K562 (cell line): Measurements from ENCODE around the gene CMTM4. TPM values are rescaled to one million over a fixed set of nuclear protein-coding genes. Genes with fewer than 3 reads are reported as not detected.

ENCODE experiments used
- ATAC-seq: fragments of 200-7000 bp; cut with Tn5 transposase; 3 replicates; pipeline ENCODE4 v1.9.1; 2020; ENCODE audit warnings: moderate library complexity
- BruUV-seq: library from RNA; stranded (reverse); fragments of 400-500 nt; replicated peaks from 2 replicates; lab custom pipeline; 2021; lab: Mats Ljungman, UMichigan
- CTCF ChIA-PET: fragments of 300-600 bp; formaldehyde crosslinking; extraction: SDS; loops from one replicate; lab custom pipeline; 2021; ENCODE audit warnings: low intra/inter-chr PET ratio; lab: Yijun Ruan, JAX
- POLR2A ChIA-PET: fragments of 300-600, 350-650 bp; sonication (Branson Sonifier 250); formaldehyde crosslinking; extraction: SDS; loops from one replicate; lab custom pipeline; 2021; ENCODE audit warnings: antibody characterized with exemption, inconsistent platforms; lab: Yijun Ruan, JAX
- DNase-seq, 4 experiments: peaks; one replicate each; pipeline versions ENCODE4 v3.0.0 to v3.0.0-alpha.2; 2011 to 2018; ENCODE audit warnings: low spot score in 3 of 4, mixed read lengths in 3 of 4; ENCODE audit errors: extremely low read depth in 1 of 4
- FAIRE-seq: peaks from 2 replicates; lab custom pipeline; 2011; peaks lifted over from hg19 to GRCh38; lab: Jason Lieb, UNC
- H2AFZ ChIP-seq: 2 replicates; pipeline ENCODE4 v1.6.0; 2011; ENCODE audit warnings: low read depth, low read length, control low read depth, inconsistent platforms
- H3K27ac ChIP-seq: fragments of 200-600 bp; 3 replicates; pipeline ENCODE4 v1.8.0; 2011; ENCODE audit warnings: low read depth, mild to moderate bottlenecking, control low read depth, inconsistent platforms, low read length, moderate library complexity, mixed read lengths; ENCODE audit errors: extremely low read depth
- H3K27me3 ChIP-seq, 2 experiments: fragments of 300-600 bp in 1 of 2; 2 replicates in 1 of 2; 3 replicates in 1 of 2; pipeline versions ENCODE4 v1.6.0 to v1.8.0; 2011; ENCODE audit warnings: inconsistent platforms in 2 of 2, low read length in 2 of 2, mild to moderate bottlenecking in 1 of 2, mixed read lengths in 1 of 2, moderate library complexity in 1 of 2; ENCODE audit not compliant: control insufficient read depth in 2 of 2, insufficient read depth in 2 of 2
- H3K36me3 ChIP-seq: fragments of 300-600 bp; 3 replicates; pipeline ENCODE4 v1.8.0; 2011; ENCODE audit warnings: mild to moderate bottlenecking, low read length, inconsistent platforms; ENCODE audit not compliant: control insufficient read depth, insufficient read depth
- H3K4me1 ChIP-seq, 2 experiments: fragments of 200-600 bp in 1 of 2; replicated peaks in 1 of 2; 2 replicates in 1 of 2; 3 replicates in 1 of 2; pipeline versions ENCODE4 v1.5.1 to v1.8.0; 2011; ENCODE audit warnings: inconsistent platforms in 2 of 2, low read length in 2 of 2, mild to moderate bottlenecking in 1 of 2, mixed read lengths in 1 of 2, moderate library complexity in 1 of 2; ENCODE audit not compliant: control insufficient read depth in 2 of 2, insufficient read depth in 2 of 2
- H3K4me2 ChIP-seq: 2 replicates; pipeline ENCODE4 v1.6.1; 2011; ENCODE audit warnings: low read length, control low read depth, inconsistent platforms, mixed read lengths; ENCODE audit not compliant: insufficient read depth
- H3K4me3 ChIP-seq: fragments of 200-600 bp; sonication (generic), shearing (Covaris generic); 2 replicates; pipeline ENCODE4 v1.5.1; 2016; ENCODE audit warnings: control low read depth, inconsistent platforms
- H3K79me2 ChIP-seq: fragments of 200-600 bp; 3 replicates; pipeline ENCODE4 v1.8.0; 2011; ENCODE audit warnings: low read length, inconsistent platforms; ENCODE audit not compliant: control insufficient read depth, insufficient read depth
- H3K9ac ChIP-seq, 2 experiments: 2 replicates each; pipeline versions ENCODE4 v1.6.0 to v1.6.1; 2011; ENCODE audit warnings: low read depth in 2 of 2, low read length in 2 of 2, control low read depth in 1 of 2, inconsistent platforms in 1 of 2, mild to moderate bottlenecking in 1 of 2, mixed read lengths in 1 of 2; ENCODE audit not compliant: insufficient read depth in 1 of 2
- H3K9me1 ChIP-seq: one replicate; pipeline ENCODE4 v1.6.0; 2011; ENCODE audit warnings: inconsistent platforms, mild to moderate bottlenecking, low read length, moderate library complexity; ENCODE audit not compliant: control insufficient read depth, insufficient read depth
- H3K9me3 ChIP-seq: replicated peaks from 2 replicates; pipeline ENCODE4 v1.5.1; 2011; ENCODE audit warnings: low read depth, low read length, inconsistent platforms; ENCODE audit not compliant: control insufficient read depth, insufficient read depth
- H4K20me1 ChIP-seq: replicated peaks from 2 replicates; pipeline ENCODE4 v1.6.1; 2011; ENCODE audit warnings: low read length, inconsistent platforms, mixed read lengths; ENCODE audit not compliant: control insufficient read depth, insufficient read depth
- BRD4 ChIP-seq: fragments of 200-600 bp; sonication (generic); IDR thresholded peaks from 2 replicates; pipeline ENCODE4 v1.6.1; 2017; ENCODE audit warnings: inconsistent platforms
- FUS ChIP-seq: fragments of 200-400 bp; formaldehyde crosslinking; optimal IDR thresholded peaks from 2 replicates; pipeline ENCODE3; 2017; ENCODE audit warnings: low read depth, low read length
- JUND ChIP-seq, 2 experiments: IDR thresholded peaks; 2 replicates in 1 of 2; 3 replicates in 1 of 2; pipeline ENCODE4 v1.6.1; 2011; ENCODE audit warnings: borderline replicate concordance in 2 of 2, low read depth in 2 of 2, low read length in 2 of 2, improper control_type of control experiment in 1 of 2, missing biosample characterization in 1 of 2, missing genetic modification characterization in 1 of 2, missing genetic modification reagents in 1 of 2
- KAT7 ChIP-seq: sonication (generic); formaldehyde crosslinking; IDR thresholded peaks from 2 replicates; pipeline ENCODE4 v1.8.0; 2022; ENCODE audit warnings: missing genetic modification reagents, mild to moderate bottlenecking, borderline replicate concordance
- U2AF1 ChIP-seq: fragments of 200-400 bp; formaldehyde crosslinking; optimal IDR thresholded peaks from 2 replicates; pipeline ENCODE3; 2017; ENCODE audit warnings: mild to moderate bottlenecking, low read depth, low read length, moderate library complexity
- ZNF140 ChIP-seq: fragments of 250-450 bp; sonication (Bioruptor Pico); IDR thresholded peaks from 2 replicates; pipeline ENCODE4 v1.8.0; 2021; ENCODE audit warnings: moderate library complexity, mild to moderate bottlenecking, inconsistent platforms
- ZNF445 ChIP-seq: fragments of 250-450 bp; sonication (Bioruptor Pico); IDR thresholded peaks from 2 replicates; pipeline ENCODE4 v1.4.0; 2020; ENCODE audit warnings: low read depth, mild to moderate bottlenecking, moderate library complexity
- WGBS: fragments of 100-300 bp; shearing (Covaris generic); methylation state at CpG from one replicate; pipeline ENCODE4 v1.1.6; 2016; ENCODE audit warnings: low coverage, mixed read lengths; ENCODE audit not compliant: insufficient coverage; ENCODE audit errors: missing lambda C conversion rate; 5-methylcytosine and 5-hydroxymethylcytosine counted together
- in situ Hi-C: fragments of 300-500 bp; cut with MboI; formaldehyde crosslinking; loops from 4 replicates; pipeline ENCODE4 v1.15.0; 2018; ENCODE audit warnings: inconsistent platforms, mixed read lengths
- intact Hi-C: fragments of 100-400 bp; cut with micrococcal nuclease; formaldehyde crosslinking; loops from 2 replicates; pipeline ENCODE4 v1.14.2; 2022
- polyA plus RNA-seq, 8 experiments: library from polyadenylated mRNA; depleted of rRNA in 4 of 8; stranded (reverse) in 5 of 8; unstranded in 3 of 8; fragments of >200 nt; fragmentation: Nextera tagmentation in 2 of 8; fragmentation: Illumina TruSeq in 1 of 8; extraction: Ambion mirVana in 2 of 8; extraction: Trizol in 1 of 8; gene quantifications; 2 replicates each; pipeline versions ENCODE4 v1.2.1 to v1.2.3, GENCODE V29; 2011 to 2014; ENCODE audit warnings: inconsistent platforms in 1 of 8, missing spikeins in 1 of 8
- total RNA-seq, 7 experiments: library from RNA; depleted of rRNA in 6 of 7; stranded (reverse); fragments of >200 nt in 6 of 7; fragmentation: Illumina TruSeq in 2 of 7; extraction: Trizol in 2 of 7; gene quantifications; 2 replicates each; pipeline versions ENCODE4 v1.2.1 to v1.2.3, GENCODE V29; 2011 to 2021; ENCODE audit warnings: low replicate concordance in 1 of 7
- TF ChIP-seq, protein P1 (sequence below): fragments of 250-450 bp; sonication (Bioruptor Pico); IDR thresholded peaks from 2 replicates; pipeline ENCODE4 v1.8.0; 2021; ENCODE audit warnings: borderline replicate concordance, mild to moderate bottlenecking, moderate library complexity; ENCODE audit not compliant: poor library complexity, severe bottlenecking
- TF ChIP-seq, protein P2 (sequence below): fragments of 250-450 bp; sonication (Bioruptor Pico); IDR thresholded peaks from 2 replicates; pipeline ENCODE4 v1.8.0; 2021; ENCODE audit warnings: moderate library complexity, mild to moderate bottlenecking, inconsistent platforms

The CMTM4 gene
- total and polyA plus RNA-seq, 9 of the 15 experiments (the other 6 are each of a cell fraction or from before 2014, with no cell fraction given), result 2.0 to 21.3 (median 12.5) TPM

DNA sequence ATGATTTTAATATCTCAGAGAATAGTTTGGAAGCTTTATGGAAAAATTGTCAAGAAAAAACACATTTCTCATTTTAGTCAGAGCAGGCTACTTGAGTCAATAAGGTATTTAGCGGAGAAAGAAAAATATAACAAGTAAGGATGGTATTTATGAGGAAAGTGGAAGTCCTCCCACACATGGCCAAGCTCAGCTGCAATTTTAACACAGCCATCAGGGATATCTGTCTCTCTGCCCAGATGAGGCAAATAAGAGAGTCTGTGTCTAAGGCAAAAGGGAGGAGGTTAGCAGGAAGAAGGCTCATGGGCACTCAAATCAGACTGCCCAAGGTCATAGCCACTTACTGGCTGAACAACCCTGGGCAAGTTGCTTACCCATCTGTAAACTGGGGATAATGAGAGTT, 122.5 kb downstream of the CMTM4 start:
- FAIRE-seq, result no peak
- no peaks in the 10 kb centered on the region for H3K79me2 ChIP-seq
- no peak for DNase-seq
- in situ Hi-C loops, result no loop called here
- H3K9me3 ChIP-seq, result no peaks in the 10 kb centered on the region
- H3K9me1 ChIP-seq, result no peaks in the 10 kb centered on the region
- peaks cover 9 to 15% of the 10 kb centered on the region in 2 experiments for H3K4me1 ChIP-seq
- no peak overlapping the region for H3K9ac ChIP-seq
- H3K4me2 ChIP-seq, result no peak overlapping the region; the same call in 1 of the 2 replicates
- TF ChIP-seq BRD4, result no peak
- no peak for TF ChIP-seq FUS
- no peak for TF ChIP-seq ZNF445 (CRISPR knock-in tag)
- TF ChIP-seq, protein P1, sequence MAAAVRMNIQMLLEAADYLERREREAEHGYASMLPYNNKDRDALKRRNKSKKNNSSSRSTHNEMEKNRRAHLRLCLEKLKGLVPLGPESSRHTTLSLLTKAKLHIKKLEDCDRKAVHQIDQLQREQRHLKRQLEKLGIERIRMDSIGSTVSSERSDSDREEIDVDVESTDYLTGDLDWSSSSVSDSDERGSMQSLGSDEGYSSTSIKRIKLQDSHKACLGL, result no peak
- TF ChIP-seq, protein P2, sequence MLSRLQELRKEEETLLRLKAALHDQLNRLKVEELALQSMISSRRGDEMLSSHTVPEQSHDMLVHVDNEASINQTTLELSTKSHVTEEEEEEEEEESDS (CRISPR knock-in tag), result no peak
- TF ChIP-seq U2AF1, result no peak
- no peak for TF ChIP-seq ZNF140
- no peak for TF ChIP-seq JUND (IDR thresholded peaks at IDR 0.05; ENCODE audit: borderline replicate concordance, low read depth, low read length)
- TF ChIP-seq JUND (tag; IDR thresholded peaks at IDR 0.05; ENCODE audit: borderline replicate concordance, low read depth, low read length), result no peak
- no peak for TF ChIP-seq KAT7 (CRISPR knock-in tag)
- CTCF ChIA-PET, result no interaction called here
- H4K20me1 ChIP-seq, result no peaks in the 10 kb centered on the region
- 60% methylated on average over 1 of the region's 1 CpG for WGBS
- ATAC-seq, result no peak
- H3K27ac ChIP-seq, result no peak overlapping the region
- H3K4me3 ChIP-seq, result no peak overlapping the region
- BruUV-seq, result no TSS peak
- intact Hi-C loops, result no loop called here
- H2AFZ ChIP-seq, result no peak overlapping the region
- H3K27me3 ChIP-seq, result peaks cover 4 to 7% of the 10 kb centered on the region in 2 experiments; a peak in 3 of 5 replicates
- no peaks in the 10 kb centered on the region for H3K36me3 ChIP-seq
- POLR2A ChIA-PET, result interaction anchor here (1.0 kb wide), 1 partner anchor 10 kb away, joined by 6 read pairs; no protein-coding TSS in a partner anchor
